ENCODE data around the gene OSBPL3.

GRCh38 chr7:24902276-24902675, 77.7 kb downstream of the OSBPL3 start:
- TF ChIP-seq POLR2AphosphoS5 (IDR thresholded peaks at IDR 0.05; ENCODE audit: borderline replicate concordance, low read depth, low read length) (no peak), EZH2 (IDR thresholded peaks at IDR 0.05) (no peak), FOXP2 (optimal IDR thresholded peaks at IDR 0.05; ENCODE audit: control extremely low read depth, extremely low read length, insufficient read depth) (no peak)
